K562 treated with DMSO at 1 percent for 48 hours (cell line): ENCODE results near the gene KCNB1. TPM values are rescaled to one million over a fixed set of nuclear protein-coding genes. Genes with fewer than 3 reads are reported as not detected.

ENCODE experiments used
- total RNA-seq: library from RNA; unstranded; fragments of 300-600 nt; gene quantifications from 2 replicates; pipeline ENCODE4 v1.2.3, GENCODE V29; 2022; ENCODE audit warnings: low replicate concordance; ENCODE audit errors: extremely low read depth

KCNB1 gene
- not detected in 2 replicates for total RNA-seq

DNA sequence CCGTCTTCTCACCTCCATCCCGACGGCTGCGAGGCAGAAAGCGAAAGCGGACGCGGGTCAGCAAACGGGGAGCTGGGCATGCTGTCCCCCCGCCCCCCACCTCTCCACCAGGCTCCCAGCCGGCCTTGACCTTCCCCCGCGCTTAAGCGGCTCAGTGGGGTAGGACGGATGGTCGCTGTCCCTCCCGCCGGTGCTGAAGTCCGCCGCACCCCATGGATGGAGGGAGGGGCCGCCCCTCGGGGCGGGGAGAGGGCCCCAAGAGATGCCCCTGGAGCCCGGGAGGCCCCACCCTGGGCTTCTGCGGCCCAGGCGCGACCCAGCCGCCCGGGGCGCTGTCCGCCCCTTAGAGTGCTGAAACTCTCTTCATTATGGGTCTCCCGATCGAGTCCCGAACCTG lies at the start of gene KCNB1:
TSS of gene KCNB1 (minus strand) at position 48 of the 397 bp plus-strand sequence. CDS start 188 bp downstream, outside the sequence.

Other genes starting within 250 kb of the KCNB1 start
- not detected in 2 replicates for gene ZNFX1, start 204.6 kb downstream of the KCNB1 start, total RNA-seq
- gene PTGIS, start 85.5 kb upstream of the KCNB1 start, total RNA-seq = not detected in 2 replicates
- not detected in 2 replicates for gene B4GALT5, start 231.2 kb upstream of the KCNB1 start, total RNA-seq